GM19467 (cell line): Measurements from ENCODE around the gene ZHX3.

Experiments used
- ATAC-seq: cut with Tn5 transposase; IDR thresholded peaks from one replicate; pipeline ENCODE4 v1.9.1; 2021; ENCODE audit warnings: mild to moderate bottlenecking, moderate library complexity; ENCODE audit not compliant: unreplicated experiment

ZHX3 gene

GRCh38 chr20:41175201-41175651 lies 142.3 kb downstream of the ZHX3 start:
- ATAC-seq: no peak

- no peak for ATAC-seq
These were observed 142.7 kb downstream of the ZHX3 start for GRCh38 chr20:41174782-41175181.

- ATAC-seq: no peak
These were observed 143.2 kb downstream of the ZHX3 start for GRCh38 chr20:41174373-41174772.

GRCh38 chr20:41173791-41174341 lies 143.7 kb downstream of the ZHX3 start:
- no peak for ATAC-seq

- no peak for ATAC-seq
These were observed 144.3 kb downstream of the ZHX3 start for GRCh38 chr20:41173161-41173721.

GRCh38 chr20:41172296-41173140 lies 145.0 kb downstream of the ZHX3 start:
- no peak for ATAC-seq

GRCh38 chr20:41171736-41172295 lies 145.7 kb downstream of the ZHX3 start:
- no peak for ATAC-seq

GRCh38 chr20:41170386-41171105 lies 147.0 kb downstream of the ZHX3 start:
- ATAC-seq: no peak

GRCh38 chr20:41169791-41170351 lies 147.7 kb downstream of the ZHX3 start:
- ATAC-seq: no peak

- ATAC-seq: no peak
These were observed 148.3 kb downstream of the ZHX3 start for GRCh38 chr20:41169162-41169690.

- ATAC-seq: no peak
These were observed 149.0 kb downstream of the ZHX3 start for GRCh38 chr20:41168281-41169161.

- no peak for ATAC-seq
These were observed 149.9 kb downstream of the ZHX3 start for GRCh38 chr20:41167481-41168253.

- no peak for ATAC-seq
These were observed 150.4 kb downstream of the ZHX3 start for GRCh38 chr20:41167118-41167470.

- no peak for ATAC-seq
These were observed 151.1 kb downstream of the ZHX3 start for GRCh38 chr20:41166201-41167117.

- ATAC-seq: no peak
These were observed 152.3 kb downstream of the ZHX3 start for GRCh38 chr20:41165001-41165882.

GRCh38 chr20:41163821-41164220 lies 153.7 kb downstream of the ZHX3 start:
- ATAC-seq: no peak

- no peak for ATAC-seq
These were observed 155.1 kb downstream of the ZHX3 start for GRCh38 chr20:41162396-41162795.
